ENCODE data around the gene TMEM238.
A peak's percentile ranks its signal among the peaks of the same experiment; 100 is the strongest.

TMEM238 gene

GRCh38 chr19:55362990-55363716 is 20.9 kb downstream of the TMEM238 start, which contains the start of gene GARIN5B:
Gene GARIN5B (minus strand): TSS chr19:55363260. CDS start chr19:55363066, 194 bp downstream.
- no peak within 1 kb of the TSS for H3K4me3 ChIP-seq (ENCODE audit: low read depth, low read length)
- no peak for DNase-seq (ENCODE audit: low read depth)

DNA sequence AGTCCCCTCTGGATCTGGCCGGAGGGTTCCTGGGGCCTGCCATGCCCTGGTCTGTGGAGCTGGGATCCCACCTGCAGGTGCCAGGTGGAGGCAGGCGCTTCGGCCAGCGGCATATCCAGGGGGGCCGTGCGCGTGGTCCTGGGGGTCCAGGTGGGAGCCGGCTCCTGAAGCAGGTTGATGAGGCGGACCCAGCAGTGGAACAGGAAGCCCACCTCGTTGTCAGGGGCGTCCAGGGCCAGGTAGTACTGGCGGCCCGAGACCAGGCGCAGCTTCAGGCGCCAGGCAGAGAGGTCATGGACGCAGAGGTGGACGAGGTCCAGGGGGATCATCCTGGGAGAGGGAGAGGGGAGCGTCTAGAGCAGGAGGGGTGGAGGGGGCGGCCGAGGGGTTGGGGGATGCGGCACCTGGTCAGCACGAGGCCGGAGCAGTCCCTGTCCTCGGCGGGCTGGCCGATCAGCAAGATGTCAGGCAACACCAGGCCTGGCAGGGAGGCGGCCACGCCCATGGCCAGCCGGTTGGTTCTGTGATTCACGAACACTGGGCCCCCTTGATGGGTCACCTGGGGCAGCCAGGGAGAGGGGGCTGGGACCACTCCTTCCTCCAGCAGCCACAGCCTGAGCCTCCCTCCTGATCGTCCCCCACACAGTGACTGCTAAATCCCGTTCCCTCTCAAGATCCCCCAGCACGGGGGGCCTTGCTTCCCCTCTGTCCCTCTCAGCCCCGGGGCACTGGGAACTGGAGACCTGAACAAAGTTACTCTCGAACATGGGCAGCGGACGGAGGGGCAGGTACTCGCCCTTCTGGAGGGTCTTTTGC is 21.7 kb downstream of the TMEM238 start:
- H3K4me3 ChIP-seq (ENCODE audit: low read depth, low read length) = no peak overlapping the region
- DNase-seq (ENCODE audit: low read depth) = no peak

DNA sequence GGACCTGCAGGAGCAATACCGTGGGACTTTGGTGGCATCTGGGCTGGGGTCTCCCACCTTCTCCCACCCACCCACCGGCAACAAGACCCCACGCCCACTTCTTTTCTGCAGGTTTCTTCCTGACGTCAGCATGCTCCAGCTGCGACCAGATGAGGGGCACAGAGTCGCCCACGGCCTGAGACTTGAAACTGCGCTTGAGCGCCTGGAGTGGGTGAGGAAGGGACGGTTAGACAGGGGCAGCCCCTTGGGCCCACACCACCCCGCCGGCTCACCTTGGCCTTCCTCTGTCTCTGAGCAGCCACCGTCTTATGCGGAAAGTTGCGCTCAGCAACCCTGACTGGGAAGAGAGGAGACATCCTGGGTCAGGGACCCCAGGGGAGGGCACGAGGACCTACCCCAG is 23.2 kb downstream of the TMEM238 start:
- DNase-seq (ENCODE audit: low read depth) = no peak
- no peak overlapping the region for H3K4me3 ChIP-seq (ENCODE audit: low read depth, low read length)

DNA sequence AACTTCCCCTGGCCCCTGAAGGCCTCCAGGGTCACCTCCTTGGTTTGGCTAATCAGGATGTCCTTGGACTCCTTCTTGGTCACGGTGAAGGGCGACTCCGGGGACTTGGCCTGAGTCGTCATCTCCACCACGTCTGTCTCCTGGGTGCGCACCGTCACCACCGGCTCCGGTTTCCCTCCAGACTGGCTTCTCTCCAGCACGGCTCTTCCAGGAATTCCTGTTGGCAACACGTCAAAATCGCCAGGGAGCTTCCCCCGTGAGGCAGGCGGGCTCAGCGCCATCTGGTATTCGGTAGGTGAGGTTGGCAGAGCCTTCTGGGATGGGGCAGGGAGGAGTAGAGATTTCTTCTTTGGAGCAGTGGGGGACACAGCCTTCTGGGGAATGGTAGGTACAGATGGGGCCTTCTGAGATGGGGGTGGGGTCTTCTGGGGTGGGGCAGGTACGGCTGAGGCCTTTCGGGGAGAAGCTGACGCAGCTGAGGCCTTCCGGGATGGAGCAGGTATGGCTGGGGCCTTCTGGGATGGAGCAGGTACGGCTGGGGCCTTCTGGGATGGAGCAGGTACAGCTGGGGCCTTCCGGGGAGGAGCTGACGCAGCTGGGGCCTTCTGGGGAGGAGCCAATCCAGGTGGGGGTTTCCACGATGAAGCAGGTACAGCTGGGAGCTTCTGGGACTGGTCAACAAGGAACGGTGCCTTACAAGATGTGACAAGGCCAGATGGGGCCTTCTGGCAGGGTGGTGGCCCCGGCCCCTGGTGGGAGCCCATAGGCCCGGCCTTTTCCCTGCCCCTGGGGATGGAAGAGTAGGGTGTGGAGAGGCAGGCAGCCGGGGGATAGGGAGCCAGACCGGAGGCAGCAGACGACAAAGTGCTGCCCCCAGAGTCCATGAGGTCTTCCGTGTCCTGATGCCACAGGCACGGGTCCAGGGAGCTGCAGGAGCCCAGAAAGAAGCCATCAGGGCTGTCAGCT is 24.9 kb downstream of the TMEM238 start:
- DNase-seq (ENCODE audit: low read depth) = no peak

GRCh38 chr19:55358493-55358892 is 25.6 kb downstream of the TMEM238 start:
- DNase-seq (ENCODE audit: low read depth) = no peak
- no peak overlapping the region for H3K4me3 ChIP-seq (ENCODE audit: low read depth, low read length)

More for the DNA sequence above, 24.9 kb downstream of the TMEM238 start:
- no peak overlapping the region for H3K4me3 ChIP-seq (ENCODE audit: low read depth, low read length)

GRCh38 chr19:55355213-55355821 is 28.8 kb downstream of the TMEM238 start:
- no peak overlapping the region for H3K4me3 ChIP-seq (ENCODE audit: low read depth, low read length)
- DNase-seq (ENCODE audit: low read depth) = no peak

- no peak for DNase-seq (ENCODE audit: low read depth)
- H3K4me3 ChIP-seq (ENCODE audit: low read depth, low read length) = peak within 1 kb of the TSS; percentile 55
These were observed 29.3 kb downstream of the TMEM238 start, which contains the start of gene COX6B2 for GRCh38 chr19:55354698-55355212. Gene COX6B2 (minus strand): TSS chr19:55354719. CDS start chr19:55354521, 198 bp downstream.

GRCh38 chr19:55353803-55354697 is 30.0 kb downstream of the TMEM238 start:
- DNase-seq (ENCODE audit: low read depth) = no peak
- H3K4me3 ChIP-seq (ENCODE audit: low read depth, low read length) = peak overlapping the region; percentile 55

DNA sequence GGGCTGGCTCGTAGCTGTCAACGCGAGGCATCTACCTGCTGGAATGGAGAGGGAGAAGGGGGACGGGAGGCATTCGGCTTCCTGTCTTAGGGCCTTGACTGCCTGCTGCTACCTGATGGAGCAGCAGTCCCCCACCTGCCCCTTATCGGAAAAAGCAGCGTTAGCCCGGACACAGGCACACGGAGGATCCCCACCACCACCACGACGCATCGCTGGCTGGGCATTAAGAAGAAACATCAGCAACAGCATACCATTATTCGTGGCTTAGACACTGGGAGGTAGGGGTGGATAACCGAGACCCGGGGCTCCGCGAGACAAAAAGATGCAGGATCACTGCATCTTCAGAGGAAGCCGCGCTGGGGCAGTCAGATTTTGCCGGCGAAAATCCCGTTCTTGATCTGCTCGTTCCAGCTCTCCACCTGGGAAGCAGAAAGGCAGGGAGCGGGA is 30.7 kb downstream of the TMEM238 start:
- no peak for DNase-seq (ENCODE audit: low read depth)
- peak overlapping the region; percentile 55 for H3K4me3 ChIP-seq (ENCODE audit: low read depth, low read length)

- H3K4me3 ChIP-seq (ENCODE audit: low read depth, low read length) = no peak overlapping the region
- DNase-seq (ENCODE audit: low read depth) = no peak
These were observed 31.4 kb downstream of the TMEM238 start for GRCh38 chr19:55352549-55353145.

- no peak overlapping the region for H3K4me3 ChIP-seq (ENCODE audit: low read depth, low read length)
- DNase-seq (ENCODE audit: low read depth) = no peak
These were observed 32.1 kb downstream of the TMEM238 start for GRCh38 chr19:55352040-55352439.

GRCh38 chr19:55350620-55351315 is 33.3 kb downstream of the TMEM238 start:
- no peak overlapping the region for H3K4me3 ChIP-seq (ENCODE audit: low read depth, low read length)
- no peak for DNase-seq (ENCODE audit: low read depth)

DNA sequence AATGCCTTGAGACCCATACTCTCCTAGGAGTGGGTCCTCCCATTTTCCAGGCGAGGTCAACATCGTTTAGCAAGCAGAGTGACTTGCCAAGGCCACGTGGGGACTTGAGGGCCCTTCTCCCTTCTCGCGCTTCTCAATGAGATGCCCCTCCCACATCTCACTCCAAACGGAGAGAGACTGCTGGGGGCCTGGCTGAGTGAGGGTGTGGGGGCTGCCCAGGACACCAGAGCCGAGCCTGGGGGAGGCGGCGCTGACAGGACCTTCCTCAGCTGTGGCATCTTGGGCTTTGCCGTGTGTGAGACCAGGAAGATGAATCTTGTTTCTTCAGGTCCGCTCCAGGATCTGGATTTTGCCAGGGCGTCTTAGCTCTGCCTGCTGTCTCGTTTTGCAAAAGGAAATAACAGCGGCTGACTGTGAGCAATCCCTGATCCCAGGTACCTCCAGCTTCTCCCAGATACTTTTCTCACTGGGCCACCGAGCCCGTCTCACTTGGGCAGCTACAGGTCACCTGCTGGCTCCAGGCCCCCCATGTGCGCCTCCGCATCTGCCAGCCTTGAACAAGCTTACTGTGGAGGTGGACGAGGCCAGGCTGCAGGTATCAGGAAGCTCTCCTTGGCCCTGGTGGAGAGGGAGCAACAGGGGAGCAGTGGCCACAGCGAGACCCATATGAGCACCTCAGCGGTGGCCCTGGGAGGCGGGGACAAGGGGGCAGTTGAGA is 35.6 kb downstream of the TMEM238 start:
- no peak for DNase-seq (ENCODE audit: low read depth)
- H3K4me3 ChIP-seq (ENCODE audit: low read depth, low read length) = no peak overlapping the region

DNA sequence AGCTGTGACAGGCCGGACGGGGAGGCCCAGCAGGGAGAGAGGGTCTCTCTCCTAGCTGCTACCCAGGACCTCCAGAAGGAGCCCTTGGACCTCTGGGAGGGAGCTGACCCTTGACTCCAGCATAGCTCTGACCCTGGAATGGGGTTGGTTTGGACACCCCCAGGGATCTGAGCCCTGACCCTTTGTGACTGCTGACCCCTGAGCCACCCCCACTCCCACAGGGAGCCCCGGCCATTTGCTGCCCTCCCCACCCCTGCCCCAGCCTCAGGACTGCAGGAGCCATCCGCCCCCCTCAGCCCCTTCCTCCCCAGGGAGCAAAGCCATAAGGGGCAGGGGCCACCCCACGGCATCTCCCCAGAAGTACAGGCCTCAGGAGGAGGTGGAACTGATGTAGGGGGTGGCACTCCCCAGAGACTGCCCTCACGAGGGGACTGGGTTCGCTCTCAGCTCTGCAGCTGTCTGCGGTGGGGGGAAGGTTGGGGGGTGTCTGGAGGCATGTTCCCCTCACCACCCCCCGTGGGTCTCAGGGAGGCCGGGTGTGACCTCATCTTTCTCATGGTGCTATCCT is 36.6 kb downstream of the TMEM238 start:
- H3K4me3 ChIP-seq (ENCODE audit: low read depth, low read length) = no peak overlapping the region
- DNase-seq (ENCODE audit: low read depth) = no peak

DNA sequence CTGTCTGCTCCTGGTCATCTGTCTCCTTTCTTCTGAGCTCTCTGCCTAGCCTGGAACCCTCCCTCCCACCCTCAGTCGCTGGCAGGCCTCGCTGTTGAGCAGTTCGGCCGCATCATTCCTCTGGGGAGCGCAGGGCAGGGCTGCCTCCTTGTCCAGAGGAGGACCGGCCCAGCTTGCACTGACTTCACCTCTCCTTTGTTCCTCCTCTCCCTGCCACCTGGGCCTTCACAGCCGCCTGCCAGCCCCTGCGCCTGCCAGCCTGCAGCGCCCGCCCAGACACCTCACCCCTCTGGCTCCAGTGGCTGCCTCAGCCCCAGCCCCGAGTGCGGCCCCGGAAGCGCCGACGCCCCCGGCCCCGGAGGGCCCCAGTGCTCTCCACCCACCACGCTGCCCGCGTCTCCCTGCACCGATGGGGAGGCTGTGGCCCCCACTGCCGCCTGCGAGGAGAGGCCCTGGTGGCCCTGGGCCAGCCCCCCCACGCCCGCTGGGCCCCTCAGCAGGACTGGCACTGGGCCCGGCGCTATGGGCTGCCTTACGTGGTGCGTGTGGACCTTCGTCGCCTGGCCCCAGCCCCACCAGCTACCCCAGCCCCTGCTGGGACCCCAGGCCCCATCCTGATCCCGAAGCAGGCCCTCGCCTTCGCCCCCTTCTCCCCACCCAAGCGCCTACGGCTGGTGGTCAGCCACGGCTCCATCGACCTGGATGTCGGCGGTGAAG is 37.2 kb downstream of the TMEM238 start:
- H3K4me3 ChIP-seq (ENCODE audit: low read depth, low read length) = no peak overlapping the region
- no peak for DNase-seq (ENCODE audit: low read depth)
